Vagina (tissue), 2 donors: ENCODE measurements around the gene SAP30BP. TPM values are rescaled to one million over a fixed set of nuclear protein-coding genes. Genes with fewer than 3 reads are reported as not detected.

ENCODE experiments used
- DNase-seq, 2 donors: peaks; one replicate each; pipeline ENCODE4 v3.0.0-alpha.2; 2017; ENCODE audit errors: extremely low spot score in 2 of 2
- H3K27ac ChIP-seq: fragments of 200-600 bp; sonication (generic); one replicate; pipeline ENCODE4 v1.5.1; 2019
- H3K27me3 ChIP-seq: fragments of 200-600 bp; sonication (generic); one replicate; pipeline ENCODE4 v1.5.1; 2019
- H3K36me3 ChIP-seq, 2 donors: fragments of 200-600 bp; sonication (generic); one replicate each; pipeline ENCODE4 v1.5.1; 2017 to 2019
- H3K4me1 ChIP-seq: fragments of 200-600 bp; sonication (generic); one replicate; pipeline ENCODE4 v1.5.1; 2019
- H3K4me3 ChIP-seq, 2 donors: fragments of 200-600 bp; sonication (generic); 1 replicate in 1 of 2; 2 replicates in 1 of 2; pipeline ENCODE4 v1.5.1; 2016 to 2019
- H3K9me3 ChIP-seq: fragments of 200-600 bp; sonication (generic); one replicate; pipeline ENCODE4 v1.5.1; 2019
- CTCF ChIP-seq, 3 experiments: fragments of 450-650 bp in 2 of 3; fragments of 200-600 bp in 1 of 3; sonication (generic) in 1 of 3; IDR thresholded peaks; one replicate each; pipeline ENCODE4 v1.5.1; 2017 to 2019; ENCODE audit warnings: antibody characterized with exemption in 3 of 3, mild to moderate bottlenecking in 2 of 3, moderate library complexity in 2 of 3
- POLR2A ChIP-seq, 2 donors: fragments of 450-650 bp; IDR thresholded peaks; one replicate each; pipeline ENCODE4 v1.6.1; 2017; ENCODE audit warnings: antibody characterized with exemption in 2 of 2, mild to moderate bottlenecking in 2 of 2, moderate library complexity in 2 of 2
- POLR2AphosphoS5 ChIP-seq, 2 donors: sonication (generic); formaldehyde crosslinking; IDR thresholded peaks; one replicate each; pipeline ENCODE4 v1.9.0; 2017; ENCODE audit warnings: antibody characterized with exemption in 2 of 2, mild to moderate bottlenecking in 2 of 2, low read depth in 1 of 2; ENCODE audit not compliant: insufficient read depth in 1 of 2
- intact Hi-C: fragments of 100-400 bp; cut with DNase I; formaldehyde crosslinking; loops from one replicate; pipeline ENCODE4 v1.15.1; 2023
- total RNA-seq: library from RNA; depleted of rRNA; stranded (reverse); fragments of >200 nt; gene quantifications from one replicate; pipeline ENCODE4 v1.2.3, GENCODE V29; 2016

Gene SAP30BP
- total RNA-seq, 1 donor from 2014 or later, result 79.1 TPM

GRCh38 chr17:75695141-75695829 is 28.1 kb downstream of the SAP30BP start:
- H3K27ac ChIP-seq, result peak overlapping the region; percentile 69
- TF ChIP-seq CTCF (IDR thresholded peaks at IDR 0.05) (no peak), POLR2A (IDR thresholded peaks at IDR 0.05) (no peak), POLR2AphosphoS5 (IDR thresholded peaks at IDR 0.05; ENCODE audit: insufficient read depth in 1 of 2, low read depth in 1 of 2) (no peak)
- intact Hi-C loops, result no loop called here
- no peaks in the 10 kb centered on the region for H3K9me3 ChIP-seq
- no peak for DNase-seq
- peaks cover 0 to 15% of the 10 kb centered on the region in 2 donors for H3K36me3 ChIP-seq
- no peaks in the 10 kb centered on the region for H3K27me3 ChIP-seq
- H3K4me3 ChIP-seq, result no peak overlapping the region
- peaks cover 91% of the 10 kb centered on the region for H3K4me1 ChIP-seq

- peak in 1 of 2 donors; percentile 90 for DNase-seq
- Histone ChIP-seq H3K27ac (peak overlapping the region; percentile 69), H3K27me3 (no peaks in the 10 kb centered on the region), H3K4me1 (peaks cover 90% of the 10 kb centered on the region), H3K9me3 (no peaks in the 10 kb centered on the region), H3K36me3 (peaks cover 0 to 20% of the 10 kb centered on the region in 2 donors), H3K4me3 (no peak overlapping the region)
- no peak for TF ChIP-seq POLR2A (IDR thresholded peaks at IDR 0.05)
- no peak for TF ChIP-seq CTCF (IDR thresholded peaks at IDR 0.05)
- TF ChIP-seq POLR2AphosphoS5 (IDR thresholded peaks at IDR 0.05; ENCODE audit: insufficient read depth in 1 of 2, low read depth in 1 of 2), result peak in 1 of 2 donors; percentile 29
- intact Hi-C loops, result no loop called here
These were observed 28.7 kb downstream of the SAP30BP start for GRCh38 chr17:75695830-75696271.

- H3K27ac ChIP-seq, result peak overlapping the region; percentile 69
- no peak for DNase-seq
- no peaks in the 10 kb centered on the region for H3K27me3 ChIP-seq
- intact Hi-C loops, result no loop called here
- no peak overlapping the region for H3K4me3 ChIP-seq
- H3K9me3 ChIP-seq, result no peaks in the 10 kb centered on the region
- H3K36me3 ChIP-seq, result peaks cover 0 to 36% of the 10 kb centered on the region in 2 donors
- peaks cover 88% of the 10 kb centered on the region for H3K4me1 ChIP-seq
- TF ChIP-seq CTCF (IDR thresholded peaks at IDR 0.05) (no peak), POLR2A (IDR thresholded peaks at IDR 0.05) (no peak), POLR2AphosphoS5 (IDR thresholded peaks at IDR 0.05; ENCODE audit: insufficient read depth in 1 of 2, low read depth in 1 of 2) (no peak)
These were observed 30.6 kb downstream of the SAP30BP start for GRCh38 chr17:75697651-75698291.

GRCh38 chr17:75698659-75699058 is 31.5 kb downstream of the SAP30BP start:
- DNase-seq, result no peak
- TF ChIP-seq POLR2A (IDR thresholded peaks at IDR 0.05), result no peak
- no peaks in the 10 kb centered on the region for H3K9me3 ChIP-seq
- no peak overlapping the region for H3K4me3 ChIP-seq
- peak overlapping the region; percentile 69 for H3K27ac ChIP-seq
- intact Hi-C loops, result no loop called here
- peaks cover 0 to 45% of the 10 kb centered on the region in 2 donors for H3K36me3 ChIP-seq
- no peaks in the 10 kb centered on the region for H3K27me3 ChIP-seq
- H3K4me1 ChIP-seq, result peaks cover 79% of the 10 kb centered on the region

GRCh38 chr17:75701288-75701687 is 34.1 kb downstream of the SAP30BP start:
- H3K4me1 ChIP-seq, result peaks cover 59% of the 10 kb centered on the region
- no peak for TF ChIP-seq POLR2A (IDR thresholded peaks at IDR 0.05)
- TF ChIP-seq POLR2AphosphoS5 (IDR thresholded peaks at IDR 0.05; ENCODE audit: insufficient read depth in 1 of 2, low read depth in 1 of 2), result no peak
- no peak for TF ChIP-seq CTCF (IDR thresholded peaks at IDR 0.05)
- intact Hi-C loops, result no loop called here
- peak overlapping the region; percentile 80 for H3K27ac ChIP-seq
- no peaks in the 10 kb centered on the region for H3K27me3 ChIP-seq
- H3K4me3 ChIP-seq, result no peak overlapping the region
- no peak for DNase-seq
- peaks cover under 1 to 66% of the 10 kb centered on the region in 2 donors for H3K36me3 ChIP-seq
- no peaks in the 10 kb centered on the region for H3K9me3 ChIP-seq
